HG02571 (cell line): ENCODE results near the gene SYT8.

Experiments
- ATAC-seq: cut with Tn5 transposase; IDR thresholded peaks from one replicate; pipeline ENCODE4 v1.9.1; 2021; ENCODE audit warnings: mild to moderate bottlenecking, moderate library complexity; ENCODE audit not compliant: unreplicated experiment

SYT8 gene

GRCh38 chr11:1857064-1857463 lies 22.3 kb downstream of the SYT8 start:
- no peak for ATAC-seq

GRCh38 chr11:1858154-1858553 lies 23.4 kb downstream of the SYT8 start:
- ATAC-seq, result no peak

- no peak for ATAC-seq
Observed at GRCh38 chr11:1858576-1858975, 23.8 kb downstream of the SYT8 start.

- no peak for ATAC-seq
Observed at GRCh38 chr11:1859004-1859403, 24.2 kb downstream of the SYT8 start.

GRCh38 chr11:1860108-1860507 lies 25.3 kb downstream of the SYT8 start:
- ATAC-seq, result no peak

- ATAC-seq, result no peak
Observed at GRCh38 chr11:1861435-1862411, 26.9 kb downstream of the SYT8 start.

- no peak for ATAC-seq
Observed at GRCh38 chr11:1862588-1863351, 28.0 kb downstream of the SYT8 start.

GRCh38 chr11:1863352-1864216 lies 28.8 kb downstream of the SYT8 start:
- no peak for ATAC-seq

GRCh38 chr11:1864231-1864630 lies 29.4 kb downstream of the SYT8 start:
- no peak for ATAC-seq

GRCh38 chr11:1864831-1865665 lies 30.3 kb downstream of the SYT8 start:
- no peak for ATAC-seq

- no peak for ATAC-seq
Observed at GRCh38 chr11:1866226-1866625, 31.4 kb downstream of the SYT8 start.

GRCh38 chr11:1866776-1867175 lies 32.0 kb downstream of the SYT8 start:
- no peak for ATAC-seq

GRCh38 chr11:1867381-1867780 lies 32.6 kb downstream of the SYT8 start:
- ATAC-seq, result no peak

GRCh38 chr11:1868056-1868635 lies 33.4 kb downstream of the SYT8 start:
- ATAC-seq, result no peak

- ATAC-seq, result no peak
Observed at GRCh38 chr11:1868636-1869291, 34.0 kb downstream of the SYT8 start.

GRCh38 chr11:1869427-1870325 lies 34.9 kb downstream of the SYT8 start:
- ATAC-seq, result no peak

GRCh38 chr11:1870326-1870696 lies 35.5 kb downstream of the SYT8 start:
- ATAC-seq, result no peak
